ENCODE measurements around the gene CLDN14.

CLDN14 gene

GRCh38 chr21:36423771-36424433 is 56.0 kb downstream of the CLDN14 start:
- TF ChIP-seq GATA3 (IDR thresholded peaks at IDR 0.05; ENCODE audit: low read depth, low read length) (no peak), GATA2 (IDR thresholded peaks at IDR 0.05; ENCODE audit: low read depth, low read length) (no peak)

- TF ChIP-seq GATA2 (IDR thresholded peaks at IDR 0.05; ENCODE audit: low read depth, low read length) (peak; percentile 81), GATA3 (IDR thresholded peaks at IDR 0.05; ENCODE audit: low read depth, low read length) (no peak)
Measured at GRCh38 chr21:36422279-36423098, 57.4 kb downstream of the CLDN14 start.

- TF ChIP-seq GATA3 (IDR thresholded peaks at IDR 0.05; ENCODE audit: low read depth, low read length) = no peak
- no peak for TF ChIP-seq GATA2 (IDR thresholded peaks at IDR 0.05; ENCODE audit: low read depth, low read length)
Measured at GRCh38 chr21:36420571-36421339, 59.2 kb downstream of the CLDN14 start.

- TF ChIP-seq GATA2 (IDR thresholded peaks at IDR 0.05; ENCODE audit: low read depth, low read length) = no peak
Measured at GRCh38 chr21:36419996-36420395, 59.9 kb downstream of the CLDN14 start.

- TF ChIP-seq GATA2 (IDR thresholded peaks at IDR 0.05; ENCODE audit: low read depth, low read length) = no peak
- no peak for TF ChIP-seq GATA3 (IDR thresholded peaks at IDR 0.05; ENCODE audit: low read depth, low read length)
Measured at GRCh38 chr21:36419241-36419640, 60.7 kb downstream of the CLDN14 start.

- no peak for TF ChIP-seq GATA2 (IDR thresholded peaks at IDR 0.05; ENCODE audit: low read depth, low read length)
- no peak for TF ChIP-seq GATA3 (IDR thresholded peaks at IDR 0.05; ENCODE audit: low read depth, low read length)
Measured at GRCh38 chr21:36415375-36415774, 64.5 kb downstream of the CLDN14 start.

GRCh38 chr21:36412916-36413315 is 67.0 kb downstream of the CLDN14 start:
- TF ChIP-seq GATA3 (IDR thresholded peaks at IDR 0.05; ENCODE audit: low read depth, low read length) (no peak), GATA2 (IDR thresholded peaks at IDR 0.05; ENCODE audit: low read depth, low read length) (no peak)

- no peak for TF ChIP-seq GATA2 (IDR thresholded peaks at IDR 0.05; ENCODE audit: low read depth, low read length)
- TF ChIP-seq GATA3 (IDR thresholded peaks at IDR 0.05; ENCODE audit: low read depth, low read length) = no peak
Measured at GRCh38 chr21:36411301-36411700, 68.6 kb downstream of the CLDN14 start.

Data from SH-SY5Y (cell line).